GM21367 (cell line): ENCODE data around the gene LRP6.

Experiments used
- ATAC-seq: cut with Tn5 transposase; IDR thresholded peaks from one replicate; pipeline ENCODE4 v1.9.1; 2021; ENCODE audit not compliant: unreplicated experiment

LRP6 gene

DNA sequence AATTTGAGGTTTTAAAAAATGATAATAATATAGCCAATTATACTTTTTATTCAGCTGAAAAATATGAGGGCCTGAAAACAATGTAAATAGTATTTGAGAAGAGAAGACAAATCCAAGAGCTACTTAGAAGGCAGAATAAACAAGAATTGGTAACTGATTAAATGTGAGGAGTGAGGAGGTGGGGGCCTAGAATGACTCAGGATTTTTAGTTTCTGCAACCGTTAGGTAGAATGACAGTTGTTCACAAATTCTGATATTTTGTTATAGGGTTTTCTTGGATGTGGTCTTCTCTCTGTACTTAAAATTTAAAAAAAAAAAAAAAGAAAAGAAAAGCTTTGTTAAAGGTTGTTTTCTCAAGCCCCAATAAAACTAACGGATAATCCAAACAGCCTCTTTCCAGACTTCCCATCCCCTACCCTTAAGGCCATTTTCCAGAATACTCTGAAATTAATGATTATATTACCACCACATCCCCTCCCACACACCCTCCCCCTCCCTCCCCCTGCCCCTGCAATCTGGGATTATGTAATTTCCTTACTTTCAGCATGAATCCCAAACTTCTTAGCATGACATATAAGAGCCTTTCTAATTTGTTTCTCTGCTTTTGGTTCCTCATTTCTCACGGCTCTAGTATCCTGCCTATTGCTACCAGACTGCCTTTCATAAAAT lies 50.4 kb downstream of the LRP6 start:
- no peak for ATAC-seq

GRCh38 chr12:12214635-12215131 lies 52.2 kb downstream of the LRP6 start:
- no peak for ATAC-seq

- no peak for ATAC-seq
Observed at GRCh38 chr12:12214201-12214600, 52.6 kb downstream of the LRP6 start.

DNA sequence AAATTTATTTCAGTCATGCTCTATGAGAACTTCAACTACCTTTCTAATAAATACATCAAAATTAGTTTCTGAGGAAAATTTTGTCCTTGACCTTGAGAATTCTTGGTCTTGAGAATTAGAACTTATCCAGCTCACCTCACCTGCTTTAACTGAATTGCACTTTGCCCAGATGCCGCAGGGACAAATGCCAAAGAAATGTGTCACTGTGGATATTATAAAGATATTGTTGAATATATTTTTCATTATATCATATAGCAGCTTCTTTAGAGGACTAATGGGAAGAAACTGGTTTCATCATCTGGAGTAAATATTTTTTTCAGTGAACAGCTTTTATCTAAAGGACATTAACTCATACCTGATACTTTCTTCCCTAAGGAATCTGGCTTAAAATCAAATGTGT lies 54.1 kb downstream of the LRP6 start:
- no peak for ATAC-seq

GRCh38 chr12:12210983-12211382 lies 55.9 kb downstream of the LRP6 start:
- ATAC-seq, result no peak

DNA sequence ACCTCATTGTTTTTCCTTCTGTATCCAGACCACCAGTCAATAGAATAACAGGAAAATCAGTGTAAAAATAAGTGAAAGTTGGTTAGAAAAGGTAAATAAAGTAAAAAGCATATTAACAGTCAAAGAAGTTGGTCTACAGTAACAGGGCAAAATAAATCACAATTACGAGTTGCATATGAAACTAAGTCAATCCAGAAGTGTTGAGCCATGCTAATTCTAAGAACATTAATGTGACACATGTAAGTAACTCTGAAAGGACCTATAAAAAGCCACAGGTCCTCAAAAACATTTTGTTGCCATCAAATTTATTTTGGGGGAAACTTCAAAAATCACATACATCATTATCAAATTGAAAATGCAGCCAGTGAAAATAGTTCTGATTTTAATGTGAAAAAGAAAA lies 56.4 kb downstream of the LRP6 start:
- ATAC-seq, result no peak

DNA sequence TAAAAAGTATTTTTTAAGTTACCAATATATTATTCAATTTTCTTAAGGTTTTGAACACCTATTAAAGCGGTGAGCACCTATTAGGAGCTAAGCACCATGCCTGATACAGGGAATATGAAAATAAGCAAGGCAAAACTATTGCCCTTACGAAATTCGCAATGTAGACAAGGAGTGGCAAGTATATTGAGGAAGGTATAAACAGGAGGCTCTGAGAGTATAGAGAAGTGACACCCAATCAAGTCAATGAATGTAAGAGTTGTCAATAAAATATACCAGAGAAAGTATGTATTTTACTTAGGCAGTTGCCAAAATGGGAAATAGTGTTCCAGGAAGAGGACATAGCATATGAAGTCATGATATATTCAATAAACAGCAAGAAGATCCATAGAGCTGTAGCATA lies 57.2 kb downstream of the LRP6 start:
- ATAC-seq, result no peak

GRCh38 chr12:12209043-12209442 lies 57.8 kb downstream of the LRP6 start:
- no peak for ATAC-seq

DNA sequence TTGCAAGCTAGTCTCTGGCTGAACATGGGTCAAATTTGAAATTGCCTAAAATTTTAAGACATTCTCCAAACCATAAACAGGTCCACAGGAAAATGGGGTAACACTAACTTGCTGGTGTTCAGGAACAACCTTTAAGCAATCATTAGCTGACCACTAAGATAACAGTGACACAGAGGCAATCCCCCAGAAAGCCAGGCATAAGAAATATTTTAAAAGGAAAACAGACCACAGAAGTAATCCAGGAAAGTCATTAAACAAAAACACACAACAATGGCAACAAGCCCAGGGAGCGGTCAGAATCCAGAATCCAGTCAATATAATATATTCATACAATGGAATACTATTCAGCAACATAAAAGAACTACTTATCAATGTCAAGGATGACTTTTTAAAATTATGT lies 59.1 kb downstream of the LRP6 start:
- ATAC-seq, result no peak

DNA sequence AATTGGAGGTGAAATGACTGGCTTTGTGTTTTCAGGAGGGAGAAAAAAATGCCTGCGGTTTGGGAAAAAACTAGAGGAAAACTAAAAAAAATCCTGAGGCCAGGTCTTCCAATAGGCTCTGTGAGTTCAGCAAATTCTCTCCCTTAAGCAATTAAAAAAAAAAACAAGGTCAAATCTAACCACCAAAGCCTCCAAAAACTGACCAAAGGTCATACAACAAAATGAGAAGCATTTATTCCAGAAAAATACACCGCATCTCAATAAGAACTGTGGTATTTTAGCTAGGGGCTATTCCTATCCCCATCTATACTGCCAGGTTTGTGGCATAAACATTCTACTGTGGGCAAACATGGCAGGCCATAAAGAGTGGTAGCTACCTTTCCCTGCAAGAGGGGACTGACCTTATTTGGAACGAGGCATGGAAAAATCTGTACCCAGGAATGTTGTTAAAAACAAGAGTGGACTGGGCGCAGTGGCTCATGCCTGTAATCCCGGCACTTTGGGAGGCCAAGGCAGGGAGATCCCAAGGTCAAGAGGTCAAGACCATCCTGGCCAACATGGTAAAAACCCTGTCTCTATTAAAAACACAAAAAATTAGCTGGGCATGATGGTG lies 60.0 kb downstream of the LRP6 start:
- no peak for ATAC-seq

- ATAC-seq, result no peak
Observed at GRCh38 chr12:12202747-12203146, 64.1 kb downstream of the LRP6 start.

DNA sequence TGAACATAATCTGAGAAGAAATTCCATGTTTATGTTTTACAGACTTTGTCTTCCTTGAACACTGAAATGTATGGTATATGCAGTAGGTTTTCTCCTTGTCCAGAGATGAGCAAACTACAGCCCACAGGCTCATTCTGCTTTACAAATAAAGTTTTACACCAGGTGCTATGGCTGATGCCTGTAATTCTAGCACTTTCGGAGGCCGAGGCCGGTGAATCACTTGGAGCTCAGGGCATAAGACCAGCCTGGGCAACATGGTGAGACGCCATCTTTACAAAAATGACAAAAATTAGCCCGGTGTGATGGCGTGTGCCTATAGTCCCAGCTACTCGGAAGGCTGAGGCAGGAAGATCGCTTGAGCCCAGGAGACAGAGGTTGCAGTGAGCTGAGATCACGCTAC lies 64.7 kb downstream of the LRP6 start:
- ATAC-seq, result no peak

- ATAC-seq, result no peak
Observed at GRCh38 chr12:12201274-12201758, 65.5 kb downstream of the LRP6 start.

- ATAC-seq, result no peak
Observed at GRCh38 chr12:12200363-12200762, 66.5 kb downstream of the LRP6 start.

DNA sequence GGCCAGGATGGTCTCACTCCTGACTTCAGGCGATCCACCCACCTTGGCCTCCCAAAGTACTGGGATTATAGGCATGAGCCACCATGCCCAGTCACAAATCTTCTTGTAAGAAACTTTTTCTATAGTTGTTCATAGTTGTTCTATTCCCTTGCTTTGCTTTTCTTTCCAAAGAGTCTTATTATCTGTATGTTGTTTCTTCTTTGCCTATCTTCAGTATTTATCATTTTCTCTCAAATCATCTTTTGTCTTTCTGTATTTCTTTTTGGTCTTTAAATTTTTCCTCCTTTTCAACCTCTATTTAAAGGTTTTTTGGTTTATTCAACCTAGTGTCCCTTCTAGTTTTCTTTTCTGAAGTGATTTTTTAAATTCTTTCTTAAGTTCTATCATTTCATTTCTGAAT lies 68.7 kb downstream of the LRP6 start:
- ATAC-seq, result no peak

DNA sequence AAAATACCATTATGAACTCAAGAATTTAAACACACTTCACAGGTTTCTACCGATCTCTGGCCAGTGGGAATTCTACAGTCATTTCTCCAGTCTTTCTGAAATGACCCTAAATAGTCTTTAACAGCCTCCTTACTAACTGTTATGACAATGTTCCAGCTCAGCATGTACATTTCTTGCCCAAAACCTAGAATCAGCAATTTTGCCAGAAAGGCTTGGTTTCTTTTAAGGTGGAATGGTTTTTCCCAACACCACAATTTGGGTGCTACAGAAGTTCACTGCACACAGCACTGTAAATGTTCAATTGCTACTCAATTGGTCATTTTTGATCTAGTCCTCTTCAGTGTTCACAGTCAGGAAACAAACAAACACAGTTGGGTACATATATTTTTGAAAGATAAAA lies 69.7 kb downstream of the LRP6 start:
- ATAC-seq, result no peak

- ATAC-seq, result no peak
Observed at GRCh38 chr12:12195516-12195915, 71.3 kb downstream of the LRP6 start.

GRCh38 chr12:12195081-12195480 lies 71.8 kb downstream of the LRP6 start:
- no peak for ATAC-seq

GRCh38 chr12:12194206-12194605 lies 72.6 kb downstream of the LRP6 start:
- no peak for ATAC-seq

DNA sequence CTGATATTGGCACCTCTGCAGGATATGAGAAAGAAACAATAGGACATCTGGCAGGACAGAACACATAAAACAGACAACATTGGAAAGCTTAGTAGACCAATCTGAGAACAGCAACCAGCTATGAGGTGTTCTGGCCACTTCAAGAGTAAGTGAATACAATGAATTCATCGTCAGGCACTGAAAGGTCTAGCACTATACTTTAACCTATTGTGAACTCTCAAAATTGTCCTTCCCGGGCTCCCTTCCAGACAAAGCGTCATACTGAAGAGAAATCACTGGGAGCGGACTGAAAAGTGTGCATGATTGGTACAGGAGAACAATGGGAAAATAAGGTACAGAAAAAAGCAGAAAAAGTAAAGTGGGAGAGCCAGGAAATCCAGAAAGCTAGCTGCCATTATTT lies 75.8 kb downstream of the LRP6 start:
- ATAC-seq, result no peak

GRCh38 chr12:12190087-12190809 lies 76.6 kb downstream of the LRP6 start:
- no peak for ATAC-seq

GRCh38 chr12:12185414-12185813 lies 81.4 kb downstream of the LRP6 start:
- no peak for ATAC-seq
